H1 (cell line): ENCODE results near the gene ADCY3. TPM values are rescaled to one million over a fixed set of nuclear protein-coding genes. Genes with fewer than 3 reads are reported as not detected.

ENCODE experiments used
- ATF2 ChIP-seq: IDR thresholded peaks from 2 replicates; pipeline ENCODE4 v1.6.1; 2012; ENCODE audit warnings: low read length, inconsistent platforms
- CHD7 ChIP-seq: fragments of 300-600 bp; sonication (generic); IDR thresholded peaks from 2 replicates; pipeline ENCODE4 v1.7.1; 2012; ENCODE audit warnings: low read length, moderate library complexity, mild to moderate bottlenecking, inconsistent platforms; ENCODE audit not compliant: insufficient replicate concordance
- JUND ChIP-seq: IDR thresholded peaks from 2 replicates; pipeline ENCODE4 v1.6.1; 2011; ENCODE audit warnings: mild to moderate bottlenecking, improper control_type of control experiment, low read length
- KDM4A ChIP-seq: IDR thresholded peaks from one replicate; pipeline ENCODE4 v1.7.1; 2012; ENCODE audit warnings: low read depth, mild to moderate bottlenecking, moderate library complexity, low read length, inconsistent platforms; ENCODE audit not compliant: severe bottlenecking
- POLR2A ChIP-seq, 2 experiments: IDR thresholded peaks; 1 replicate in 1 of 2; 2 replicates in 1 of 2; pipeline ENCODE4 v1.6.1; 2011; ENCODE audit warnings: low read depth in 2 of 2, low read length in 2 of 2, mild to moderate bottlenecking in 2 of 2; ENCODE audit errors: control extremely low read depth in 1 of 2
- RFX5 ChIP-seq: IDR thresholded peaks from 2 replicates; pipeline ENCODE4 v1.6.1; 2011; ENCODE audit warnings: low read depth, low read length, improper control_type of control experiment, borderline replicate concordance
- SIRT6 ChIP-seq: IDR thresholded peaks from one replicate; pipeline ENCODE4 v1.7.1; 2012; ENCODE audit warnings: low read length, inconsistent platforms
- SP4 ChIP-seq: IDR thresholded peaks from 2 replicates; pipeline ENCODE4 v1.6.1; 2012; ENCODE audit warnings: low read length, inconsistent platforms
- TAF1 ChIP-seq: IDR thresholded peaks from 2 replicates; pipeline ENCODE4 v1.6.1; 2011; ENCODE audit warnings: mild to moderate bottlenecking, low read depth, low read length
- polyA plus RNA-seq, 7 experiments: library from polyadenylated mRNA; depleted of rRNA in 3 of 7; stranded (reverse) in 5 of 7; unstranded in 2 of 7; fragments of >200 nt in 5 of 7; fragments of 200-250 nt in 2 of 7; gene quantifications; 1 replicate in 5 of 7; 2 replicates in 1 of 7; 4 replicates in 1 of 7; pipeline versions ENCODE4 v1.2.1 to v1.2.3, GENCODE V29; 2011 to 2013; ENCODE audit warnings: missing spikeins in 2 of 7, mixed read lengths in 2 of 7
- total RNA-seq: library from RNA; stranded (reverse); fragmentation: NEBNext Ultra II Directional; extraction: Animal tissue kit (Norgen Biotek cat#: 25700); gene quantifications from 2 replicates; pipeline ENCODE4 v1.2.1, GENCODE V29; 2021

ADCY3 gene
- total and polyA plus RNA-seq, 2 of the 8 experiments (the other 6 are each of a cell fraction or from before 2014, with no cell fraction given): 45.1 to 52.9 TPM

- TF ChIP-seq CHD7 (no peak), TAF1 (no peak), RFX5 (no peak), ATF2 (no peak), SIRT6 (no peak), SP4 (no peak), POLR2A (IDR thresholded peaks at IDR 0.05; ENCODE audit: control extremely low read depth in 1 of 2, low read depth in 2 of 2, low read length in 2 of 2) (no peak), KDM4A (no peak), JUND (no peak)
- TF ChIP-seq, all 59 proteins: peak for 0
Measured at GRCh38 chr2:24912986-24913385, 7.1 kb downstream of the ADCY3 start (continued).
